GM18502 (cell line): ENCODE results near the gene EMC6.

ENCODE experiments used
- ATAC-seq: cut with Tn5 transposase; IDR thresholded peaks from one replicate; pipeline ENCODE4 v1.9.1; 2021; ENCODE audit warnings: mild to moderate bottlenecking; ENCODE audit not compliant: unreplicated experiment, poor library complexity

The EMC6 gene

GRCh38 chr17:3668279-3669084 lies at the start of gene EMC6, which contains the start of gene TAX1BP3:
EMC6 (plus strand) TSS chr17:3668812; CDS start chr17:3669147, 335 bp downstream.
TAX1BP3 (minus strand) TSS chr17:3668578; CDS start chr17:3668526, 52 bp downstream.
- ATAC-seq, result peak; percentile 82

GRCh38 chr17:3621146-3621720 lies 47.4 kb upstream of the EMC6 start:
- no peak for ATAC-seq

GRCh38 chr17:3622977-3623594 lies 45.5 kb upstream of the EMC6 start:
- ATAC-seq, result no peak

GRCh38 chr17:3626831-3627768 lies 41.5 kb upstream of the EMC6 start:
- no peak for ATAC-seq

- ATAC-seq, result no peak
Observed at GRCh38 chr17:3627769-3628167, 40.8 kb upstream of the EMC6 start.

GRCh38 chr17:3630781-3631180 lies 37.8 kb upstream of the EMC6 start:
- no peak for ATAC-seq

- no peak for ATAC-seq
Observed at GRCh38 chr17:3632287-3632686, 36.3 kb upstream of the EMC6 start.

- ATAC-seq, result peak; percentile 26
Observed at GRCh38 chr17:3635474-3636153, 33.0 kb upstream of the EMC6 start.

GRCh38 chr17:3636154-3636907 lies 32.3 kb upstream of the EMC6 start, which contains the start of the genes CTNS and SHPK:
CTNS (plus strand) TSS chr17:3636760; CDS start chr17:3640207, 3,447 bp downstream.
SHPK (minus strand) TSS chr17:3636250; CDS start chr17:3636219, 31 bp downstream.
- ATAC-seq, result peak; percentile 92

- ATAC-seq, result peak; percentile 7
Observed at GRCh38 chr17:3636908-3637373, 31.7 kb upstream of the EMC6 start.

- ATAC-seq, result no peak
Observed at GRCh38 chr17:3639981-3640596, 28.5 kb upstream of the EMC6 start.

GRCh38 chr17:3641014-3641413 lies 27.6 kb upstream of the EMC6 start:
- no peak for ATAC-seq

GRCh38 chr17:3641717-3642486 lies 26.7 kb upstream of the EMC6 start:
- no peak for ATAC-seq

- ATAC-seq, result no peak
Observed at GRCh38 chr17:3643889-3644349, 24.7 kb upstream of the EMC6 start.

- ATAC-seq, result no peak
Observed at GRCh38 chr17:3645310-3645709, 23.3 kb upstream of the EMC6 start.

- no peak for ATAC-seq
Observed at GRCh38 chr17:3647251-3647650, 21.4 kb upstream of the EMC6 start.

- no peak for ATAC-seq
Observed at GRCh38 chr17:3647769-3648555, 20.6 kb upstream of the EMC6 start.
